Measurements from ENCODE around the gene COBL.

The COBL gene

GRCh38 chr7:51239691-51240090, 76.9 kb downstream of the COBL start:
- in situ Hi-C loops (cut with MboI; ENCODE audit: low pct_unique_long_range_greater_than_20kb, low sequenced_read_pairs, unreplicated experiment), result no loop called here
- no peak for DNase-seq (ENCODE audit: low spot score)
- TF ChIP-seq CTCF (IDR thresholded peaks at IDR 0.05; ENCODE audit: extremely low read depth, insufficient read depth, missing control alignments), result no peak

- no peak for TF ChIP-seq CTCF (IDR thresholded peaks at IDR 0.05; ENCODE audit: extremely low read depth, insufficient read depth, missing control alignments)
- no peak for DNase-seq (ENCODE audit: low spot score)
- in situ Hi-C loops (cut with MboI; ENCODE audit: low pct_unique_long_range_greater_than_20kb, low sequenced_read_pairs, unreplicated experiment), result no loop called here
These were observed 77.6 kb downstream of the COBL start for GRCh38 chr7:51238981-51239495.

GRCh38 chr7:51237446-51238133, 79.0 kb downstream of the COBL start:
- no peak for DNase-seq (ENCODE audit: low spot score)
- TF ChIP-seq CTCF (IDR thresholded peaks at IDR 0.05; ENCODE audit: extremely low read depth, insufficient read depth, missing control alignments), result no peak

GRCh38 chr7:51236470-51237132, 80.0 kb downstream of the COBL start:
- in situ Hi-C loops (cut with MboI; ENCODE audit: low pct_unique_long_range_greater_than_20kb, low sequenced_read_pairs, unreplicated experiment), result no loop called here

More at GRCh38 chr7:51237446-51238133, 79.0 kb downstream of the COBL start:
- in situ Hi-C loops (cut with MboI; ENCODE audit: low pct_unique_long_range_greater_than_20kb, low sequenced_read_pairs, unreplicated experiment), result no loop called here

GRCh38 chr7:51235593-51236313, 80.9 kb downstream of the COBL start:
- in situ Hi-C loops (cut with MboI; ENCODE audit: low pct_unique_long_range_greater_than_20kb, low sequenced_read_pairs, unreplicated experiment), result no loop called here
- DNase-seq (ENCODE audit: low spot score), result no peak
- TF ChIP-seq CTCF (IDR thresholded peaks at IDR 0.05; ENCODE audit: extremely low read depth, insufficient read depth, missing control alignments), result no peak

More at GRCh38 chr7:51236470-51237132, 80.0 kb downstream of the COBL start:
- no peak for DNase-seq (ENCODE audit: low spot score)
- TF ChIP-seq CTCF (IDR thresholded peaks at IDR 0.05; ENCODE audit: extremely low read depth, insufficient read depth, missing control alignments), result no peak

- no peak for TF ChIP-seq CTCF (IDR thresholded peaks at IDR 0.05; ENCODE audit: extremely low read depth, insufficient read depth, missing control alignments)
- in situ Hi-C loops (cut with MboI; ENCODE audit: low pct_unique_long_range_greater_than_20kb, low sequenced_read_pairs, unreplicated experiment), result no loop called here
- no peak for DNase-seq (ENCODE audit: low spot score)
These were observed 81.8 kb downstream of the COBL start for GRCh38 chr7:51234609-51235308.
